ENCODE measurements around the gene PRDM10.
A peak's percentile ranks its signal among the peaks of the same experiment; 100 is the strongest.
"Not testable (repeated sequence)": the region's sequence is repeated elsewhere in the genome, so short reads cannot be mapped to it uniquely, and the experiment has no call there.

Gene PRDM10

DNA sequence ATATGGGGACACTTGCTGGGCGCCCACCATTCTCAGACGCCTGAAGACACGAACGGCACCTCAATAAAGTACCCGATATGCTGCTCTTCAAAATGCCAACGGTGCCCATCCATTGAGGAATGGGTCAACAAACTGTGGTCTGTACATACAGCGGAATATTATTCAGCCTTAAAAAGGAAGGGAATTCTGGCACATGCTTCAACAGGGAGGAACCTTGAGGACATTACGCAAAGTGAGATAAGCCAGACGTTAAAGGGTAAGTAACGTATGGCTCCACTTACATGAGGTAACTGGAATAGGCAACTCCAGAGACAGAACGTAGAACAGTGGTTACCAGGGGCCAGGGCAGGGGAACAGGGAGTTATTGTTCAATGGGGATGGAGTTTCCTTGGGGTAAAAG lies 28.0 kb downstream of the PRDM10 start:
- no peak for DNase-seq

GRCh38 chr11:129974237-129974636 lies 28.4 kb downstream of the PRDM10 start:
- no peak for DNase-seq

DNA sequence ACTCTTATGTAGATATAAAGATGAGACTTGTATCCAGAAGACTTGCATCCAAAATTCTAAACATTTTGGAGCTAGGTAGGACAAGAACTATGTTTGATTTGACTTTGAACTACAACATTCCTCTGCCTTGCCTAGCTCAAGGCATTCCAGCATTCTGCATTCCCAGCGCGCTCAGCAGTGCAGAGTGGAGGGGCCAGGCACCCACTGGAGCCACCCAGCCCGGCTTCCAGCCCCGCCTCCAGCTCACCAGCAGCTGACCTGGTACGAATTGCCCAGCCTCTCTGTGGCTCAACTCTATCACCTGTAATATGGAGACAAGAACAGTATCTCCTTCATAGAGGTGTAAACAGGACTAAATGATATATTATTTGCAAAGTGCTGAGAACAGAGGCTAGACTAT lies 28.8 kb downstream of the PRDM10 start:
- no peak for DNase-seq

DNA sequence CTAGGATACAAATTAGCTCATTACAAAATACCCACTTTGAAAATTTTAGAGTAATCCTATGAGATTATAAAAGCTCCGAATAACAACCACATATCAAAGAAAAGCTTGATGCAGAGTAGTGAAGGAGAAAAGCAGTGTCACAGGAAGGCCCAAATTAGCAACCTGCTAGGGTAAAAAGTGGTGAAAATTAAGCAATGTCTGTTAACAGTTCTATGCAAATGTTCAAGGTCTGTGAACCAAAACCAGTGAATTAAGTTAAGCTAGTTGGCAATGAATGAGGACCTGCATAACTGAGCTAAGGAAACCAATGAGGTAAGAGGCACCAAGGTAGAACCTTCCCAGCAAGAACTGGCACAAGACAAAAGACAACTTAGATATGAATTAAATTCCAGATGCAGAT lies 29.6 kb downstream of the PRDM10 start:
- DNase-seq, result no peak

GRCh38 chr11:129972611-129973010 lies 30.0 kb downstream of the PRDM10 start:
- no peak for DNase-seq

DNA sequence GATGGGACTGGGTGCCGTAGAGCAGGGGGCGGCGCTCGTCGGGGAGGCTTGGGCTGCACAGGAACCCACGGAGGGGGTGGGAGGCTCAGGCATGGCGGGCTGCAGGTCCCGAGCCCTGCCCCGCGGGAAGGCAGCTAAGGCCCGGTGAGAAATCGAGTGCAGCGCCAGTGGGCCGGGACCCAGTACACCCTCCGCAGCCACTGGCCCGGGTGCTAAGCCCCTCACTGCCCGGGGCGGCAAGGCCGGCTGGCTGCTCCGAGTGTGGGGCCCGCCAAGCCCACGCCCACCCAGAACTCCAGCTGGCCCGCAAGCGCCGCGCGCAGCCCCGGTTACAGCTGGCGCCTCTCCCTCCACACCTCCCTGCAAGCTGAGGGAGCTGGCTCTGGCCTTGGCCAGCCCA lies 30.8 kb downstream of the PRDM10 start:
- not testable (repeated sequence) for DNase-seq

DNA sequence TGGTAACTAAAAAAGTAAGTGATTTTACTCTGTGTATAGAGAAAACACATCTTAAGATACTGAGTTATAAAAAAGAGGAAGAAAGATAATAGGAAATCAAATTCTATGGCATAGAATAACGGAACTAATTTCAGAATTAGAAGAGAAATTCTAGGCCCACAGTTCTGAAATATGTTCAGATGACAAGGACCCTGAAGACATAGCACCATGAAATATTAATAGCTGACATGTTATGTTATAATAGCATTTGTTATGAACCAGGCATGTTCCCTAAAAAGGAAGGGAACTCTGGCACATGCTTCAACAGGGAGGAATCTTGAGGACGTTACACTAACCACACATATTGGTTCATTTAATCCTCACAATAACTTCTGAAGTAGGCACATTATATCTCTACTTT lies 32.7 kb downstream of the PRDM10 start:
- no peak for DNase-seq

- no peak for DNase-seq
Measured at GRCh38 chr11:129968591-129969419, 33.8 kb downstream of the PRDM10 start.

- no peak for DNase-seq
Measured at GRCh38 chr11:129967996-129968395, 34.6 kb downstream of the PRDM10 start.

GRCh38 chr11:129965248-129965647 lies 37.4 kb downstream of the PRDM10 start:
- no peak for DNase-seq

DNA sequence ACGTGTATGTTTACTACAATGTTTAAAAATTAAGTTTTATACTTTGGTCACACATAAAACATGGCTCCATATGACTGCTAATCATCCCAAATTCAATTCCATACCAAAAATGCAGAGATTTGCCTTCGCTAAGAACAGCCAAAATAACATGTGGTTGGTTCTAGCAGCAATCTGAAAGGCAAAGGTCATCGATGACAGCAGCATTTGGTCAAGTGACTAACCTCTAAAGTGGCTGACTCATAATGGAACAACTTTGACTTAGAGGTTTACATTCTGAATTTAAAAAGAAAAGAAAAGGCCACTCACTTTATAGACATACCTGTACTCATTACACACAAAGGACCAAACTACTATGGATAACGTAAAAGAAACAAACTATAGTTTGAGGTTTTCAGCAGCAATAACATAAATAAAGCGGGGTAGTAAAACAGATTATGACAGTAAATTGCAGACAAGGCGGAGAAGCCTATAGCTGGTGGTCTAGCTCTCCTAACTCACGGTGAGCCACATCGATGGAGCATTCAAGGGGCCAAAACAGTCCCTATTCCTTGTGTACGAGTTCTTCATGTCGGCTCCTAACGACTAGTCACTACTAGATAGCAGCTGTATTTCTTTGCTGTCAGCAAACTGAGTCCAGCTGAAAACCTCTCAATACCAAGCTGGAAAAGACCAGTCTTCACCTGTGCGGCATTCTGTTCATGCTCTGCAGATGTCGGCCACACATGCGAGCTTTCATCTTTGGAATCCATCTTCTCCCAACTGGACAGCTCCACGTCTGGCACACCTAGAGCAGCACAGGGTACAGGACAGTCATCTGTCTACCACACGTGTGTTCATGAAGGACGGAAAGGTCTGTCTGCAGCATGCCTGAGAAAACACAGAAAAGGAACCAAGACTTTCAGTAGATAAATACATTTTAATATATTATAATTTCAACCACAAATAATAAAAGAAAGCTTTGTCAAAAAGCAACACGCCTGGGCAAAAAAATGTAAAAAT lies 42.1 kb downstream of the PRDM10 start:
- DNase-seq, result no peak

GRCh38 chr11:129959687-129960086 lies 42.9 kb downstream of the PRDM10 start:
- no peak for DNase-seq

DNA sequence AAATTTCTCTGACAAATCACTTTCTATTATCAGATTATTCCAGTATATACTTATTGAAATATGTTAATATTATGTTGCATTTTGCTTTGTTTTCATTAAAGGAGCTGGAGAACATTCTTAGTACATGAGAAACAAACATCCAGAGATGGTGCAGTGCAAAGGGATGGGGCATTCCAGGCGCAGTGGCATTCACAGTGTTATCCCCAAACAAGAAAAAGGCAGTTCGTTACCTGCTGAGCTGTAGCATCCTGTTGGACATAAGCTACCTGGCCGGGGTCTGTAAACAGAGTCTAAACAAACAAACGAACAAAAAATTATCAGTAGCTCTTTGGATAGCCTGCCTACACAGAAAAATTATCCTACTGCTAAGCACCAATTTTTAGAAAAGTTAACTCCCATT lies 47.4 kb downstream of the PRDM10 start:
- DNase-seq, result no peak

DNA sequence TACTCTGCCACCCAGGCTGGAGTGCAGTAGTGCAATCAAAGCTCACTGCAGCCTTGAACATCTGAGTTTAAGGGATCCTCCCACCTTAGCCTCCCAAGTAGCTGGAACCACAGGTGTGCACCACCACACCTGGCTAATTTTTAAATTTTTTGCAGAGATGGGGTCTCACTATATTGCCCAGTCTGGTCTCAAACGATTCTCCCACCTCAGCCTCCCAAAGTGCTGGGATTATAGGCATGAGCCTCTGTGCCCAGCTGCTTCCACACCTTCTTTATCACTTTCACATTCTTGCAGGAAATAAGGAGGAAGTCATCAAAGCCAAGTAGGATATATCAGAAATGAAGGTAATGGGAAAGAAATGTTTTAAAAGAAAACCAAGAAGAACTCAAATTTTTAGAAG lies 47.9 kb downstream of the PRDM10 start:
- not testable (repeated sequence) for DNase-seq

DNA sequence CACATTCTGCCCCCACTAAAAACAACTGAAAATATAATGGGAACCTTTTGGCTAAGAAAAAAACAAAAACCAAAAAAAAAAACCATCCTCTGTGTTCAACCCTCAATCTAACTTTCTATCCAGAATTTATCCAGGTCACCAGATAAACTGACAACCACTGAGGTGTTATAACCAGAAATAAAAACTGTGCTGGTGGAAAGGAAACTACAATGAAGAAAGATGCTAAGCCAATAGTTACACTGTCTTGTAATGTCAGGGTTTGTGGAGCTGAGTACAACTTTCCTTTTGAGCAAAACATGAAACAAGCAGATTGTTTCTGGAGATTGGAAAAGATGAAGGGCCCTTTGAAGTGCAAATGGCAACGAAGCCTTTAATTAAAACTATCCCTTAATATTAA lies 50.8 kb downstream of the PRDM10 start:
- no peak for DNase-seq

DNA sequence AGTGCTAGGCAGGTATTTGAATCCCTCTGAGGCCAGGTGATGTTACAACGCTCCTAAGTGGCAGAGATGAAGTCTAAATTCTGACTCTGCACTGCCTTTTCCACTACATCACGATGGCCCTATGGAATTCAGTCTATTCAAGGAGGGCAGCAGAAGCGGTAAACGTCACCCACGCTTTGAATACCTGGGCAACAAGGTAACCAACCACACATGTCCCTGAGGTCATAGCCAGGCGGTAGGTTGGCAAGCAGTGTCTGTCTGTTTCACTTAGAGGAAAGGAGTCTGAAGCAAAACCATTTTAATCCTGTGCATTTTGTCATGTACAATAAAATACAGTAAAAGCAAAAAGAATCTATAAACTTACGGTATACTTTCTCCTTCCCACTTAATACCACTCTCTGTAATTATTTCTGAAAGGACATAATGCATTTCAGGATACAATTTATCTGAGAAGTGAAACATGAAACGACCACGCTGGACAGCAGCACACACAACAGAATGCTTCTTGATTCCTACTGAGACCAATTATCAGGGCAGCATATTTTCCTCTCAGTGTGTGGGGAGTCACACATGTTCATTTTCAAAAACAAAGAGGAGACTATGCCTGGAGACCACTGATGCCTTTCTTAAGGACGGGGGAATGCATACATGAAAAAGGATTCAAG lies 51.3 kb downstream of the PRDM10 start:
- DNase-seq, result no peak

GRCh38 chr11:129950101-129951091 lies 52.2 kb downstream of the PRDM10 start:
- DNase-seq, result peak; percentile 93

GRCh38 chr11:129948926-129949466 lies 53.6 kb downstream of the PRDM10 start:
- DNase-seq, result no peak

GRCh38 chr11:129947474-129947873 lies 55.2 kb downstream of the PRDM10 start:
- DNase-seq, result no peak

DNA sequence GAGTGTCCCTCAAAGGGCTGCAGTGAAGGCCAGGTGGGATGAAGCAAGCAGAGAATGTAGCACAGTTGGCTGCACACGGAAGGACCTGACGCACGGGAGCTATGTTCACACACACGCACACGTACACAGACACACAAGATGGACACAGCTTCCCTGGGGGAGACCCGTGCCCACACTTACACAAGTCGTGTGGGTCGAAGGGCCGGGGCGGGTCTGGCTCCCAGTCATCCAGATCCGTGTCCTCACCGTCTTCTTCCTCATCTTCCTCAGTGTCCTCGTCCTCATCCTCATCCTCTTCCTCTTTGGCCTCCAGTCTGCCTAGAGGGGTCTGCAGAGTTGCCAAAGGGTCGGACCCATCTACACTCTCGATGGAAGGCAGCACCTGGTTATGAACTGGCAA lies 55.7 kb downstream of the PRDM10 start:
- no peak for DNase-seq

DNA sequence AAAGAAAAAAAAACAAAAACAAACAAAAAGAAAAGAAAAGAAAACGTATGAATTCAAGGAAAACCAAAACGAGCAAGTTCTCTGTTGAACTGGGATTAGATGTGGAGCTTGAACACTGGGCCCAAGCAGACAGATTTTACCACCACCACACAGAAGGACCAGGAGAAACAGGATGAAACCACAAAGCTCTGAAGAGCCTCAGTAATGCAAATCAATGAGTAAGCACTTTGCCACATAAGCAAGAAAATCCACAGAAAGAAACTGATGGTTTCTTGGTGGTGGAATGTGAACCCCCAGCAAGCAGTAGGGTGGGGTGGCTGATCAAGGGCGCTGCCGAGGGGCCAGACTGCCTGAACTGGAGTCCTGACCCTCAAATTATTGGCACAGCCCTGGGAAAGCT lies 56.4 kb downstream of the PRDM10 start:
- no peak for DNase-seq

DNA sequence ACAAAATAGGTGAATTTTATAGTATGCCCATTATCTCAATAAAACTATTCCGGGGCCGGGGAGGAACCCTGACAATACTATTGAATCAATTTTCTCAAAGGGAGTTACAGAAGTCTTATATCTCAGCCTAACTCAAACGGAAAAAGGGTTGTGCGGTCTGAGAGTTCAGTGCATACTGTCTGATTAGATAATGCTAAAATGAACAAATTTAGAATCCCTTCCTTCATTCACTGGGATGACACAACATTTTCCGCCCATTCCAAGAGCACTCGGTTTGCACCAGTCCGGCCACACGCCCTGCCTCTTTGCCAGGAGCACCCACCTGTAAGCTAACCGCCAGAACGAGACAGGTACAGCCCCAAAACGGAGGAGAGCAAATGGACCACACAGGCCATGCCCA lies 57.3 kb downstream of the PRDM10 start:
- no peak for DNase-seq
